ENCODE data around the gene PRR29. TPM values are rescaled to one million over a fixed set of nuclear protein-coding genes. Genes with fewer than 3 reads are reported as not detected.

PRR29 gene
- polyA plus RNA-seq, 1 of the 3 experiments (the other 2 are of a cell fraction): 2.7 TPM

DNA sequence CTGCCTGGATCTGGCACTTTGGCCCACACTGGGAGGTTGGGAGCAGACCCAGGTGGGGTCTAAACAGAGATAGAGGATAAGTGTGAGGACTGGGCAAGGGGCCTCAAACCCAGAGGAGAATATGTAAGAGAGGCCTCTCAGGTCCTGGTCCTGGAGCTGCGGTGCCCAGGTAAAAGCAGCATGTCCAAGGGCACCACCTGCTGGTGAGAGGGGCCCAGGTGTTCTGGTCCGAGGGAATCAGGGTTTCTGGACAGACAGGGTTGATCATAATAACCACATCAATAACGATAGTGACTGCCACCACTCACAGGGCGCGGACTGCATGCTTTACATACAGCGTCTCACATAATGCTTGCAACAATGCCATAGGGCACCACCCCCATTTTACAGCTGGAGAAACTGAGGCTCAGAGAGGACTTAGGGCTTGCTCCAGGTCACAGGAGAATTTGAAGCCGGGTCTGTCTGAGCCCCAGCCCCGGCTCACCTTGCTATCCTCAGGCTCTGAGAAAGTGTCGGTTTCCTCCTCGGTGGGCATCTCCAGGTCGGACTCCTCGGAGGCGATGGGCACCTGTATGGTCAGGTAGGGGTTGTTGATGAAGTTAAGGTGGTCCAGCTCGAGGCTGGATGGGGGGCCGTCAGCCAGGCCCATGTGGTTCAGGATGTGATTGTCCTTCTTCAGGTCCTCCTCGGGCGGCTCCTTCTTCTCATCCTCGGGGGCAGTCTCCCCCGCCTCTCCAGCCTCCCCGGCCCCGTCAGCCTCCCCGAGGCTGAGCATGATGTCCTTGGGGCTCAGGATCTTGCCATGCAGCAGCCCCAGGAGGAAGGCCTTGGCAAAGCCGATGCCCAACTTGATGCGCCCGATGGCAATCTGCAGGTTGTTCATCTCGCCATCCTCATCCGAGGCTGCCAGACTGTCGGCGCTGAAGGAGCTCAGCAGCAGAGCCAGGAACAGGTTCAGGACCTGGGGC lies 46.9 kb upstream of the PRR29 start:
- no peaks in the 10 kb centered on the region for H3K79me2 ChIP-seq (ENCODE audit: insufficient read depth)
- no peak for DNase-seq
- POLR2A ChIA-PET: no interaction called here
- H3K4me3 ChIP-seq (ENCODE audit: low read depth in 2 of 2, low read length in 1 of 2): no peak overlapping the region
- TF ChIP-seq SMC3 (IDR thresholded peaks at IDR 0.05; ENCODE audit: low read depth, low read length) (peak; percentile 32; the same call in 1 of the 2 replicates), RAD21 (IDR thresholded peaks at IDR 0.05; ENCODE audit: low read length) (peak; percentile 30; the same call in 1 of the 2 replicates), EZH2phosphoT487 (IDR thresholded peaks at IDR 0.05; ENCODE audit: borderline replicate concordance, low read depth) (no peak)
- TF ChIP-seq, protein P1, sequence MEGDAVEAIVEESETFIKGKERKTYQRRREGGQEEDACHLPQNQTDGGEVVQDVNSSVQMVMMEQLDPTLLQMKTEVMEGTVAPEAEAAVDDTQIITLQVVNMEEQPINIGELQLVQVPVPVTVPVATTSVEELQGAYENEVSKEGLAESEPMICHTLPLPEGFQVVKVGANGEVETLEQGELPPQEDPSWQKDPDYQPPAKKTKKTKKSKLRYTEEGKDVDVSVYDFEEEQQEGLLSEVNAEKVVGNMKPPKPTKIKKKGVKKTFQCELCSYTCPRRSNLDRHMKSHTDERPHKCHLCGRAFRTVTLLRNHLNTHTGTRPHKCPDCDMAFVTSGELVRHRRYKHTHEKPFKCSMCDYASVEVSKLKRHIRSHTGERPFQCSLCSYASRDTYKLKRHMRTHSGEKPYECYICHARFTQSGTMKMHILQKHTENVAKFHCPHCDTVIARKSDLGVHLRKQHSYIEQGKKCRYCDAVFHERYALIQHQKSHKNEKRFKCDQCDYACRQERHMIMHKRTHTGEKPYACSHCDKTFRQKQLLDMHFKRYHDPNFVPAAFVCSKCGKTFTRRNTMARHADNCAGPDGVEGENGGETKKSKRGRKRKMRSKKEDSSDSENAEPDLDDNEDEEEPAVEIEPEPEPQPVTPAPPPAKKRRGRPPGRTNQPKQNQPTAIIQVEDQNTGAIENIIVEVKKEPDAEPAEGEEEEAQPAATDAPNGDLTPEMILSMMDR (IDR thresholded peaks at IDR 0.05): peak; percentile 48
- H3K4me2 ChIP-seq: no peak overlapping the region
- peaks cover 6% of the 10 kb centered on the region; the same call in 1 of the 2 replicates for H3K27me3 ChIP-seq (ENCODE audit: insufficient read depth)
- H3K9me2 ChIP-seq: no peaks in the 10 kb centered on the region
- no peak overlapping the region for H3K27ac ChIP-seq (ENCODE audit: low read depth in 2 of 2, low read length in 1 of 2)
- CTCF ChIA-PET: interaction anchor here (0.7 to 6.8 kb wide), 21 partner anchors 9 to 355 kb away, joined by 3 to 63 read pairs (median 6); partner anchors contain the start of genes CSHL1 and GH1
- no peaks in the 10 kb centered on the region for H3F3A ChIP-seq (replicated peaks; ENCODE audit: insufficient read depth)
- 70% methylated on average over 28 of the region's 29 CpGs for WGBS (ENCODE audit: low lambda C conversion rate)
- H4K20me1 ChIP-seq (ENCODE audit: insufficient read depth): no peaks in the 10 kb centered on the region
- H2AFZ ChIP-seq (ENCODE audit: low read depth): no peak overlapping the region
- no peaks in the 10 kb centered on the region for H3K36me3 ChIP-seq (replicated peaks in 1 of 2; ENCODE audit: control insufficient read depth in 1 of 2, insufficient read depth in 2 of 2, low read length in 1 of 2)
- peaks cover 0 to 13% of the 10 kb centered on the region in 2 experiments; a peak in 1 of 4 replicates for H3K4me1 ChIP-seq (ENCODE audit: control insufficient read depth in 1 of 2, insufficient read depth in 2 of 2, low read depth in 1 of 2, low read length in 1 of 2)
- no peak overlapping the region for H3K9ac ChIP-seq
- no peaks in the 10 kb centered on the region for H3K9me3 ChIP-seq

DNA sequence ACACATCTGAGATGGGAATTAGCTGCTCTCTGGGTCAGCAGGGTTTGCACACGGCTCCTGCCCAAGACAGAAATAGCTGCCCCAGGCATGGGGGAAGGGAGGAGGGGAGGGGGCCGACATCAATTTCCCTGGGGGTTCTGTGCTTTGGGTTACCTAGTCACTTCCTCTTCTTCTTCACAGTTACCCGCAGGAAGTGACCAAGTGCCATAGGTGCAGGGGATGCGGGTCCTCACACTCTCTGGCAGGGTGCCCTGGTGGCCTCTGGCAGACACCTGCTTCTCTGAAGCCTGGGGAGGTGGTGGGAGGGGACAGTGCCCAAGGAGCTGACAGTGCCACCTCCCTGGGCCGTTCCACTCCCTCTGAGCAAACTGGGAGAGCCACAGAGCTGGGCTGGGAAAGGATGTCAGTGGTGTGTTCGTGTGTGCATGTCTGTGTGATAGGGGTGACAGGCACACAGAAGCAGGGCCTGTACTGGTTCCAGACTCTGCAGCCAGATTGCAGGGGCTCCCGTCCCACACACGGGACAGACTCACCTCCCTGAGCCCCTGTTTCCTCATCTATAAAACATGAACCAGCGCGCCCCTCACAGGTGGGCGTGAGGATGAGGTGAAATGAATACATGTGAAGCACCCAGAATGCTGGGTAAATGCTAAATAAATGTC lies 43.6 kb upstream of the PRR29 start:
- ChIA-PET POLR2A (no interaction called here), CTCF (interaction anchor here (0.6 to 7.9 kb wide), 10 partner anchors 8 to 179 kb away, joined by 3 to 69 read pairs (median 5); partner anchors contain the start of genes CSHL1 and GH1)
- Histone ChIP-seq H3K9ac (no peak overlapping the region), H4K20me1 (ENCODE audit: insufficient read depth) (no peaks in the 10 kb centered on the region), H3K79me2 (ENCODE audit: insufficient read depth) (no peaks in the 10 kb centered on the region), H3K4me3 (ENCODE audit: low read depth in 2 of 2, low read length in 1 of 2) (no peak overlapping the region), H3K27me3 (ENCODE audit: insufficient read depth) (peaks cover 6% of the 10 kb centered on the region; the same call in 1 of the 2 replicates), H3K4me1 (ENCODE audit: control insufficient read depth in 1 of 2, insufficient read depth in 2 of 2, low read depth in 1 of 2, low read length in 1 of 2) (peaks cover 0 to 13% of the 10 kb centered on the region in 2 experiments; a peak in 1 of 4 replicates), H3K27ac (ENCODE audit: low read depth in 2 of 2, low read length in 1 of 2) (no peak overlapping the region), H3K9me3 (no peaks in the 10 kb centered on the region), H3K36me3 (replicated peaks in 1 of 2; ENCODE audit: control insufficient read depth in 1 of 2, insufficient read depth in 2 of 2, low read length in 1 of 2) (no peaks in the 10 kb centered on the region), H3F3A (replicated peaks; ENCODE audit: insufficient read depth) (no peaks in the 10 kb centered on the region), H2AFZ (ENCODE audit: low read depth) (no peak overlapping the region), H3K4me2 (no peak overlapping the region), H3K9me2 (no peaks in the 10 kb centered on the region)
- 47% methylated on average over 11 of the region's 11 CpGs for WGBS (ENCODE audit: low lambda C conversion rate)
- peak; percentile 61 for DNase-seq
- TF ChIP-seq, protein P2, sequence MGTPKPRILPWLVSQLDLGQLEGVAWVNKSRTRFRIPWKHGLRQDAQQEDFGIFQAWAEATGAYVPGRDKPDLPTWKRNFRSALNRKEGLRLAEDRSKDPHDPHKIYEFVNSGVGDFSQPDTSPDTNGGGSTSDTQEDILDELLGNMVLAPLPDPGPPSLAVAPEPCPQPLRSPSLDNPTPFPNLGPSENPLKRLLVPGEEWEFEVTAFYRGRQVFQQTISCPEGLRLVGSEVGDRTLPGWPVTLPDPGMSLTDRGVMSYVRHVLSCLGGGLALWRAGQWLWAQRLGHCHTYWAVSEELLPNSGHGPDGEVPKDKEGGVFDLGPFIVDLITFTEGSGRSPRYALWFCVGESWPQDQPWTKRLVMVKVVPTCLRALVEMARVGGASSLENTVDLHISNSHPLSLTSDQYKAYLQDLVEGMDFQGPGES (IDR thresholded peaks at IDR 0.05; ENCODE audit: low read depth, low read length): no peak
- TF ChIP-seq TCF12 (IDR thresholded peaks at IDR 0.05) (no peak), SIN3A (IDR thresholded peaks at IDR 0.05; ENCODE audit: borderline replicate concordance, low read depth, low read length) (no peak), EZH2phosphoT487 (IDR thresholded peaks at IDR 0.05; ENCODE audit: borderline replicate concordance, low read depth) (no peak), TEAD4 (IDR thresholded peaks at IDR 0.05; ENCODE audit: borderline replicate concordance, insufficient read depth) (no peak), FOXJ3 (CRISPR knock-in tag; IDR thresholded peaks at IDR 0.05) (no peak), FOXM1 (IDR thresholded peaks at IDR 0.05; ENCODE audit: low read depth) (no peak), FOSL2 (IDR thresholded peaks at IDR 0.05; ENCODE audit: borderline replicate concordance, low read depth) (no peak), RXRA (IDR thresholded peaks at IDR 0.05; ENCODE audit: borderline replicate concordance, low read depth) (no peak), RCOR1 (IDR thresholded peaks at IDR 0.05; ENCODE audit: low read length) (no peak), ELF1 (IDR thresholded peaks at IDR 0.05) (no peak), CHD2 (IDR thresholded peaks at IDR 0.05; ENCODE audit: low read length, partially characterized antibody) (no peak), TAF1 (IDR thresholded peaks at IDR 0.05; ENCODE audit: borderline replicate concordance, low read depth, low read length) (no peak), RAD21 (IDR thresholded peaks at IDR 0.05; ENCODE audit: low read length) (no peak), SMC3 (IDR thresholded peaks at IDR 0.05; ENCODE audit: low read depth, low read length) (no peak)
- TF ChIP-seq, protein P3, sequence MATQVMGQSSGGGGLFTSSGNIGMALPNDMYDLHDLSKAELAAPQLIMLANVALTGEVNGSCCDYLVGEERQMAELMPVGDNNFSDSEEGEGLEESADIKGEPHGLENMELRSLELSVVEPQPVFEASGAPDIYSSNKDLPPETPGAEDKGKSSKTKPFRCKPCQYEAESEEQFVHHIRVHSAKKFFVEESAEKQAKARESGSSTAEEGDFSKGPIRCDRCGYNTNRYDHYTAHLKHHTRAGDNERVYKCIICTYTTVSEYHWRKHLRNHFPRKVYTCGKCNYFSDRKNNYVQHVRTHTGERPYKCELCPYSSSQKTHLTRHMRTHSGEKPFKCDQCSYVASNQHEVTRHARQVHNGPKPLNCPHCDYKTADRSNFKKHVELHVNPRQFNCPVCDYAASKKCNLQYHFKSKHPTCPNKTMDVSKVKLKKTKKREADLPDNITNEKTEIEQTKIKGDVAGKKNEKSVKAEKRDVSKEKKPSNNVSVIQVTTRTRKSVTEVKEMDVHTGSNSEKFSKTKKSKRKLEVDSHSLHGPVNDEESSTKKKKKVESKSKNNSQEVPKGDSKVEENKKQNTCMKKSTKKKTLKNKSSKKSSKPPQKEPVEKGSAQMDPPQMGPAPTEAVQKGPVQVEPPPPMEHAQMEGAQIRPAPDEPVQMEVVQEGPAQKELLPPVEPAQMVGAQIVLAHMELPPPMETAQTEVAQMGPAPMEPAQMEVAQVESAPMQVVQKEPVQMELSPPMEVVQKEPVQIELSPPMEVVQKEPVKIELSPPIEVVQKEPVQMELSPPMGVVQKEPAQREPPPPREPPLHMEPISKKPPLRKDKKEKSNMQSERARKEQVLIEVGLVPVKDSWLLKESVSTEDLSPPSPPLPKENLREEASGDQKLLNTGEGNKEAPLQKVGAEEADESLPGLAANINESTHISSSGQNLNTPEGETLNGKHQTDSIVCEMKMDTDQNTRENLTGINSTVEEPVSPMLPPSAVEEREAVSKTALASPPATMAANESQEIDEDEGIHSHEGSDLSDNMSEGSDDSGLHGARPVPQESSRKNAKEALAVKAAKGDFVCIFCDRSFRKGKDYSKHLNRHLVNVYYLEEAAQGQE (IDR thresholded peaks at IDR 0.05; ENCODE audit: low read depth, low read length): no peak

Data from SK-N-SH (cell line).